NCI-H1436 (cell line): Measurements from ENCODE around the gene TAF11L11.
"Not testable (repeated sequence)": the region's sequence is repeated elsewhere in the genome, so short reads cannot be mapped to it uniquely, and the experiment has no call there.

Source experiments
- DNase-seq: peaks from one replicate; lab custom pipeline; 2025; lab: John Stamatoyannopoulos, UW

The TAF11L11 gene

GRCh38 chr5:17603880-17604279, at the start of gene TAF11L11:
Gene TAF11L11, plus strand, starts transcription at chr5:17604183.
- DNase-seq: not testable (repeated sequence)

GRCh38 chr5:17585658-17586057, 18.3 kb upstream of the TAF11L11 start, which contains the start of gene TAF11L7:
Gene TAF11L7, minus strand, starts transcription at chr5:17585758.
- DNase-seq: not testable (repeated sequence)

- DNase-seq: not testable (repeated sequence)
These were observed 13.1 kb upstream of the TAF11L11 start, which contains the start of gene TAF11L8 for GRCh38 chr5:17590860-17591259. Gene TAF11L8, minus strand, starts transcription at chr5:17590960.

GRCh38 chr5:17594255-17594654, 9.7 kb upstream of the TAF11L11 start, which contains the start of gene TAF11L9:
Gene TAF11L9, minus strand, starts transcription at chr5:17594394.
- not testable (repeated sequence) for DNase-seq

- not testable (repeated sequence) for DNase-seq
These were observed 6.3 kb upstream of the TAF11L11 start, which contains the start of gene TAF11L10 for GRCh38 chr5:17597728-17598127. Gene TAF11L10, minus strand, starts transcription at chr5:17597828.

GRCh38 chr5:17604951-17605350, 968 bp downstream of the TAF11L11 start:
- no peak for DNase-seq

- DNase-seq: not testable (repeated sequence)
These were observed 3.5 kb downstream of the TAF11L11 start for GRCh38 chr5:17607461-17607860.

- DNase-seq: not testable (repeated sequence)
These were observed 6.1 kb downstream of the TAF11L11 start, which contains the start of gene TAF11L12 for GRCh38 chr5:17610092-17610491. Gene TAF11L12, plus strand, starts transcription at chr5:17610392.

- no peak for DNase-seq
These were observed 11.1 kb downstream of the TAF11L11 start for GRCh38 chr5:17614872-17615605.

GRCh38 chr5:17619354-17619753, 15.4 kb downstream of the TAF11L11 start:
- DNase-seq: no peak

GRCh38 chr5:17620627-17621026, 16.6 kb downstream of the TAF11L11 start:
- peak; percentile 27 for DNase-seq

GRCh38 chr5:17625686-17626085, 21.7 kb downstream of the TAF11L11 start:
- no peak for DNase-seq

- DNase-seq: not testable (repeated sequence)
These were observed 27.8 kb downstream of the TAF11L11 start, which contains the start of gene TAF11L13 for GRCh38 chr5:17631788-17632187. Gene TAF11L13, plus strand, starts transcription at chr5:17632088.

- DNase-seq: no peak
These were observed 30.2 kb downstream of the TAF11L11 start, which contains the start of gene TAF11L14 for GRCh38 chr5:17634160-17634559. Gene TAF11L14, plus strand, starts transcription at chr5:17634460.

GRCh38 chr5:17649232-17649631, 45.2 kb downstream of the TAF11L11 start:
- DNase-seq: not testable (repeated sequence)

GRCh38 chr5:17655201-17655759, 51.3 kb downstream of the TAF11L11 start:
- not testable (repeated sequence) for DNase-seq
